Naive B cell (primary cell): ENCODE measurements around the gene VWA2. TPM values are rescaled to one million over a fixed set of nuclear protein-coding genes. Genes with fewer than 3 reads are reported as not detected.

ENCODE experiments used
- polyA plus RNA-seq, 6 donors: library from polyadenylated mRNA; unstranded; fragments of 300-500 nt; fragmentation: Illumina TruSeq; gene quantifications; one replicate each; pipeline ENCODE4 v1.2.3, GENCODE V29; 2021; ENCODE audit warnings: low read depth in 6 of 6

Gene VWA2
- polyA plus RNA-seq, 6 donors from 2014 or later = not detected

Other genes starting within 250 kb of the VWA2 start
- gene ADRB1, start 195.4 kb upstream of the VWA2 start, polyA plus RNA-seq = under 1 TPM in 1 of 6 donors, not detected in 5; 0.66 TPM
- gene CCDC186, start 65.1 kb upstream of the VWA2 start, polyA plus RNA-seq = 10 to 100 TPM; 18.1 to 27.5 (median 21.2) TPM
- gene TDRD1, start 59.9 kb upstream of the VWA2 start, polyA plus RNA-seq = under 1 TPM in 1 of 6 donors, not detected in 5; 0.75 TPM
- gene AFAP1L2, start 165.2 kb downstream of the VWA2 start, polyA plus RNA-seq = 1 to 10 TPM in 5 of 6 donors, not detected in 1; 1.9 to 4.3 (median 3.3) TPM